GM18909 (cell line): Measurements from ENCODE around the gene SPON2.

Source experiments
- ATAC-seq: cut with Tn5 transposase; IDR thresholded peaks from one replicate; pipeline ENCODE4 v1.9.1; 2021; ENCODE audit warnings: mild to moderate bottlenecking; ENCODE audit not compliant: unreplicated experiment, poor library complexity

The SPON2 gene

DNA sequence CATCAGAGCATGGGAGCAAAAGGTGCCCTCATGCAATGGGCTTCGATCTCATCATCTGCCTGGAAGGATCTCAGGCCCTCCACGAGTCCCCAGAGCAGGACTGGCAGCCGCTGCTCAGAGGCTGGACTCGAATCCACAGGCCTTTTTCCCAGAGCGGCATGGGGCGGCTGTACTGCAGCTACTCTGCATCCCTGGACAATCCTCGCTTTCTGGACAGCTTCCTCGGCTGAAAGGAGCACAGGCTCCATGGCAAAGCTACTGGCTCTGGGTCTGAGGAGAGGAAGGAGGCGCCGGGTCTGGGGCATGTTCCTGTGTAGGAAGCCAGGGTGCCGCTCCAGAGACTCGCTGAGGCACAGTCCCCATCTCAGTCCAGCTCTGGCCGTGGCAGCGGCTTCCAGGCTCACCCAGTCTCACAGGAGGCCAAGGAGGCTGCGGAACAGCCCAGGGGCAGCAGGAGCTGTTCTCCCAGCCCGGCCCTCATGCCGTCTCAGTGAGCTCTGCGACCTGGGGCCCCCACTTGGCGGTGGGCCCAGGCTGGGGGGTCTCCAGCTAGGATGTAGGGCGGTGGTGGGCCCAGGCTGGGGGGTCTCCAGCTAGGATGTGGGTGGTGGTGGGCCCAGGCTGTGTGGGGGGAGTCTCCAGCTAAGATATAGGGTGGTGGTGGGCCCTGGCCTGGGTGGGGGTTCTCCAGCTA is 2.7 kb upstream of the SPON2 start:
- ATAC-seq = no peak

- no peak for ATAC-seq
Measured at GRCh38 chr4:1172971-1173757, 781 bp upstream of the SPON2 start.

DNA sequence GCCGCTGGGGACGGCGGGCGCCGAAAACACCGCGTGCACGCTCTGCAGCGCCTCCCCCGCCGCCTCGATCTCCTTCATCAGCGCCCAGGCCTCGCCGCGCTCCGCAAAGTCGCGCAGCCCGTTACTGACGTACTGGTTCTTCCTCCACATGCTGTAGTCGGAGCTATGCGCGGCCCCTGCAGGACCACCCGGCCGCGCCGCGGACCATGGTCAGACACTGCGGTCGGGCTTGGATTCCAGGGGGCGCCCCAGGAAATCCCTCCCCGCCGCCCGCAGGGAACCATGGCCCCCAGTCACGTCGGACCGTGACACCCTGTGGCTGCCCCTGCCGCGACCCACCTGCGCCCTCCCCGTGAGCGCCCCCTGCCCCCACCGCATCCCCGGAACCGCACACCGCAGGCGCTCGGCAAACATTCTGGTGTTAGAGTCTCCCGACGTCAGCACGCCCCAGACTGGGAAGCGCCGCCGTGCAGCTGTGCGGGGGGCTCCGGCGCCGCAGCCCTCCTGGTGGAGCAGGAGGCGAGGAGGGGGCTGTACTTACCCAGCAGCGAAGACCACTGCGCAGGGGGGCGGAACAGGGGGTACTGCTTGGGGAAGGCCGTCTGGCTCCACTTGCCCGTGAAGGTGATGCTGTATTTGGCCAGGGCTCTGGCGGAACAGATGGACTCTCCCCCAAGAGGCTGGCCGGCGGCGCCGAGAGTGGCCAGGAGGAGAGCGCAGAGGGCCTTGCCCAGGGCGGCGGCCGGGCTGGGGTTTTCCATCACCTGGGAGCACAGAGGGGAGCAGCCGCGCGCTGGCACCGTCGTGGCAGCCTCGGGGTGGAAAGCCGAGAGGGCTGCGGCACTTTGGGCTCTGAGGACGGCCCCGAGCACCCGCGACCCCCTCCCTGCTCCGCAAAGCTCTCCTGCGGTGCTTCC is 814 bp downstream of the SPON2 start:
- no peak for ATAC-seq

DNA sequence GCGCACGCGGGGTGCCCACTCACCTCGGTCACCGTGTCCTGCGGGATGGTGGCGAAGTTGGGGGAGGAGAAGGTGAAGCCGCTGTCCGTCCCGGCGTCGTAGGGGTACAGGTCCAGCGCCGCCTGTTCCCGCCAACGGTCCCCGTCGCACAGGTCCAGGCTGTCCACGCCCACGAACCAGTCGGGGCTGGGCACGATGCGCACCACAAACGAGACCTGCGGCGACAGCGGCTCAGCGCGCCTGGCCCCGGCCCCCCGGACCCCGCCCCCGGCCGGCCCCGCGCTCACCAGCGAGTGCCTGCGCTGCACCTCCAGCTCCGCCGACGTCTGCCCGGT is 1.4 kb downstream of the SPON2 start:
- no peak for ATAC-seq

- ATAC-seq = no peak
Measured at GRCh38 chr4:1170156-1170975, 2.0 kb downstream of the SPON2 start.

DNA sequence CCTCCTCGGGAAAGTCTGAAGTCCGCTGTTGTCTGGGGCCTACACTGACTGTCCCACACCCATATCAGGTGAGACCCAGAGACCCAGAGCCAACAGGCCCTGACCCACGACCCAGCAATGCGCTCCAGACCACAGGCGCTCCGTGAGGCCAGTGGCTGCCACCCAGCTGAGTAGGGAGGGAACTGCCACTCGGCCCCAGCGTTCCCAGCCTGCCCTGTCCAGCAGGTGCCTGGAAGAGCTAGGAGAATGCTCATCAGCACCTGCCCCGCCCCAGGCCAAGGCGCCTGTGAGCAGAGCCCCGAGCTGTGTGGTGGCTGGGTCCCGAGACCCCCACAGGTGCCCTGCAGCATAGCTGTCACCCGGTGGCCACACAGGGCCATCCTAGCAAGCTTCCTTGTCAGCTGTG is 2.7 kb downstream of the SPON2 start:
- no peak for ATAC-seq

DNA sequence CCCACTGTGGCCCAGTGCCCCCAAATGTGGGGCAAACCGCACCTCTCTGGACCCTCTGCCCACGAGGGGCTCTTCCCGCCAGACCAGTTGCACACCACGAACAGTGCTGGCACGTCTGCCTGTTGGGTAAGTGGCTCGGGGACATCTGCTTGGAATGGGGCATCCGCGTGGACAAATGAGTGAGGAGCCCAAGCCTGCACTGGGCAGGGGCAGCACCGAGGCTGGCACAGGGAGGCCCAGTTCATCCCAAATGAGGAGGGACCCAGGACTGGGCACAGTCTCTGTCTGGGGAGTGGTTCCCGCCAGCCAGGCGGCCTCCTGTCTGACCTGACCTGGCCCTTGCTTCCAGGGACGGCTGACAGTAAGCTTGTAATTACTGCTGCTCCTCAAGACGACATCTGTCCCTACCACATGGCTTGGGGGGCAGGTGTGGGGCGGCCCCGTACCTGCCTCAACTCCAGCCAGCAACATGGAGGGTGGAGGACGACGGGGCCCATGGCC is 3.2 kb downstream of the SPON2 start:
- ATAC-seq = no peak

DNA sequence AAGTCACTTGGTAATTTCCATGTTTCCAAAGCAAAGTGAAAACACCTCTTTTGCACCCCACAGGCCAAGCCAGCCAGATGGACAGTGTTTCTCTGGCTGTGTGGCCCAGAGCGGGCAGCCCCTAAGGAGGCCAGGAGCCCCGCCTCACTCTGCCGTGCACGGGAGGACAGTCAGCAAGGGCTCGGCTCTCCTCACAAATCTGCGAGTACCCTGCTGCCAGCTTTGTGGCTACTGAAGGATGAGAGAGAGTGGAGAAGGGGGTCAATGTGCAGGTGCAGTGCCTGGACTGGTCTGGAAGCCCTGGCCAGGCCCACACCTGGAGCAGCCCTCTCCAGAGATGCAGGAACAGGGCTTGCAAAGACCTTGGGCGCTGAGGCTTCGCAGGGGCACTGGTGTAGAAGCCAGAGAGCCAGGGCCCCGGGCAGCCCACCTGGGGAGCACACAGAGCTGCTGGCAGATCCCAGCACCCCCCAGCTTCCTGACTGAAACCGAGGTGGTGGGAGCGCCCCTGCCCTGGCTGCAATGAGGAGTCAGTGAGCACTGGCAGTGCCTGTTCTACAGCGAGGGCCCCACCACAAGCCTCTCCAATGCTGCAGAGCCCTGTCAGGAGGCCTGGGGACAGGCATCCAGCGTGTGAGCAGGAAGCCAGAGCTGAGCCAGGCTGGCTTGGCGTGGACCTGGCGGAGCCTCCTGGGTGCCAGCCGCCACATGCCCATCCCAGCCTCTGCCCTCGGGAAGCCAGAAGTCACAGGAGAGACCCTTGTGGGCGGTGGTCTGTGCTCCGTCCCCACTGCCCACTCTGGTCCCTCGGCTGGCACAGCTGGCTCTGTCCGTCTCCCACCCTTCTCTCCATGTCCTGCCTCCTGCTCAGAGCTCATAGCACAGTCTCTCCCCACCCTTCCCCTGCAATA is 3.9 kb downstream of the SPON2 start:
- ATAC-seq = no peak

- ATAC-seq = peak; percentile 85
Measured at GRCh38 chr4:1167244-1167949, 5.0 kb downstream of the SPON2 start.

GRCh38 chr4:1166509-1167243 is 5.7 kb downstream of the SPON2 start:
- ATAC-seq = peak; percentile 5

DNA sequence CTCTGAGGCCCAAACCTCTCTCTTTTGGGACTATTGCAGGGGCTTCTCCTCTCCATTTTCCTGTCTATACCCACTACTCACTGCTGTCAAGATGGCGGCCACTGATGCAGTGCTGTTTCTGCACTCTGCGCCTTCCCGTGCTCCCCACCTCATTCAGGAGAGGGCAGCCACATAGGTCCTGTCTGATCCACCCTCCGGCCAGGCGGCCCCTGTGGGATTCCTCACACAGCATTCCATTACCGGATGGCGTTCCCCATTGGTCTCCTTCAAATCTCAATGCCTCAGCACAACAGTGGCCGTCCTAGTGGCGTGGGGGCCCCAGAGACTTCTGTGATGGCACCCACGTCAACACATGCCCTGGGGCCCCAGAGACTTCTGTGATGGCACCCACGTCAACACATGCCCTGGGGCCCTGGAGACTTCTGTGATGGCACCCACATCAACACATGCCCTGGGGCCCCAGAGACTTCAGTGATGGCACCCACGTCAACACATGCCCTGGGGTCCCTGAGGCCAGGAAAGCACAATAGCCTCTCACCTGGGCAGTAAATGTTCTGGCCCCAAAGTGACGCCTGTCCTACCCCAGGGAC is 7.3 kb downstream of the SPON2 start:
- no peak for ATAC-seq

GRCh38 chr4:1164444-1164843 is 7.9 kb downstream of the SPON2 start:
- ATAC-seq = no peak

- no peak for ATAC-seq
Measured at GRCh38 chr4:1164040-1164439, 8.3 kb downstream of the SPON2 start.

- ATAC-seq = no peak
Measured at GRCh38 chr4:1160351-1160750, 12.0 kb downstream of the SPON2 start.

DNA sequence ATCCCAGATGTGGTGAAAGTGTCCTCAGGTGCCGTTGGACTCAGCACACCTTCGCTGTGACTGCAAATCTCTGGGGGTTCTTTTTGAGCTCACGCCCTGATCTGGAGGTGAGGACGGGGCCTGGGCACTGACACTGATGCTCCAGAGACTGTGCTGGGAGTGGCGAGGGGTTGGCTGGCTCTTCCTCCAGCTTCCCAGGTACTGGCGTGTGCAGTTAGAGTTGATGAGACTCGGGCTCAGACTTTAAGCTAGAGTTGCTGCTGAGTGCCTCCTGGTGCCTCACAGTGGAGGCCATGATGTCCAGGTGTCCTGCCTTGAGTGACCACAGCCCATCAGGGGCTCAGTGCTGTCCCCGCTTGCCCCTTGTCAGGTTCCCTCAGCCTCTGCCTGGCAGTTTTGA is 16.3 kb downstream of the SPON2 start:
- no peak for ATAC-seq

GRCh38 chr4:1155314-1155713 is 17.1 kb downstream of the SPON2 start:
- no peak for ATAC-seq

GRCh38 chr4:1154523-1155182 is 17.7 kb downstream of the SPON2 start:
- ATAC-seq = no peak
